SIG-M5 treated with dmso at 0.1 percent for 504 hours (cell line): ENCODE results near the gene FAM171A2.
"Not testable (repeated sequence)": the region's sequence is repeated elsewhere in the genome, so short reads cannot be mapped to it uniquely, and the experiment has no call there.

ENCODE experiments used
- DNase-seq: peaks from one replicate; lab custom pipeline; 2025; ENCODE audit not compliant: unreplicated experiment; lab: John Stamatoyannopoulos, UW

FAM171A2 gene

GRCh38 chr17:44347206-44348055 lies 16.2 kb downstream of the FAM171A2 start:
- not testable (repeated sequence) for DNase-seq

GRCh38 chr17:44346064-44346844 lies 17.4 kb downstream of the FAM171A2 start:
- no peak for DNase-seq

GRCh38 chr17:44345454-44346026 lies 18.1 kb downstream of the FAM171A2 start:
- peak; percentile 59 for DNase-seq

- peak; percentile 99 for DNase-seq
Measured at GRCh38 chr17:44344939-44345453, 18.7 kb downstream of the FAM171A2 start, which contains the start of gene GRN. Gene GRN (plus strand): TSS chr17:44345302. CDS start chr17:44349165, 3,863 bp downstream.

GRCh38 chr17:44343510-44344209 lies 20.0 kb downstream of the FAM171A2 start:
- DNase-seq = no peak

- not testable (repeated sequence) for DNase-seq
Measured at GRCh38 chr17:44340553-44340952, 23.1 kb downstream of the FAM171A2 start.

- no peak for DNase-seq
Measured at GRCh38 chr17:44338702-44339101, 25.0 kb downstream of the FAM171A2 start.

- DNase-seq = no peak
Measured at GRCh38 chr17:44335968-44336367, 27.7 kb downstream of the FAM171A2 start.

- no peak for DNase-seq
Measured at GRCh38 chr17:44335564-44335963, 28.1 kb downstream of the FAM171A2 start.

- peak; percentile 48 for DNase-seq
Measured at GRCh38 chr17:44334727-44335126, 28.9 kb downstream of the FAM171A2 start.

GRCh38 chr17:44334315-44334714 lies 29.3 kb downstream of the FAM171A2 start:
- no peak for DNase-seq

- peak; percentile 85 for DNase-seq
Measured at GRCh38 chr17:44333371-44333770, 30.3 kb downstream of the FAM171A2 start.

GRCh38 chr17:44331249-44331760 lies 32.3 kb downstream of the FAM171A2 start:
- peak; percentile 76 for DNase-seq

GRCh38 chr17:44330263-44330662 lies 33.4 kb downstream of the FAM171A2 start:
- not testable (repeated sequence) for DNase-seq

GRCh38 chr17:44329516-44329915 lies 34.1 kb downstream of the FAM171A2 start:
- not testable (repeated sequence) for DNase-seq

GRCh38 chr17:44327715-44328449 lies 35.8 kb downstream of the FAM171A2 start:
- no peak for DNase-seq

GRCh38 chr17:44326861-44327444 lies 36.7 kb downstream of the FAM171A2 start:
- DNase-seq = peak; percentile 97

- DNase-seq = peak; percentile 86
Measured at GRCh38 chr17:44324571-44325275, 38.9 kb downstream of the FAM171A2 start, which contains the start of gene SLC25A39. Gene SLC25A39 (minus strand): TSS chr17:44324823. CDS start chr17:44323562, 1,261 bp downstream.
